HEK293 (cell line): ENCODE data around the gene FZD7.

Experiments
- CTCF ChIA-PET: fragments of 350-600 bp; formaldehyde crosslinking; extraction: SDS; loops from one replicate; lab custom pipeline; 2021; ENCODE audit warnings: antibody characterized with exemption; lab: Yijun Ruan, JAX
- POLR2A ChIA-PET: fragments of 300-600 bp; formaldehyde crosslinking; extraction: SDS; loops from one replicate; lab custom pipeline; 2020; ENCODE audit warnings: antibody characterized with exemption, inconsistent platforms; lab: Yijun Ruan, JAX
- H3K27ac ChIP-seq: fragments of 200-500 bp; sonication (Bioruptor generic); 2 replicates; pipeline ENCODE4 v1.5.1; 2014; ENCODE audit warnings: low read depth, low read length, control low read depth, inconsistent platforms; ENCODE audit errors: extremely low read depth
- H3K36me3 ChIP-seq, 2 experiments: fragments of 200-500 bp in 1 of 2; sonication (Bioruptor generic) in 1 of 2; 1 replicate in 1 of 2; 2 replicates in 1 of 2; pipeline ENCODE4 v1.5.1; 2014 to 2017; ENCODE audit warnings: inconsistent platforms in 2 of 2, low read length in 2 of 2; ENCODE audit not compliant: control insufficient read depth in 2 of 2, insufficient read depth in 1 of 2
- H3K4me1 ChIP-seq: fragments of 200-500 bp; sonication (Bioruptor generic); 2 replicates; pipeline ENCODE4 v1.5.1; 2014; ENCODE audit warnings: mild to moderate bottlenecking, low read length, inconsistent platforms; ENCODE audit not compliant: control insufficient read depth, insufficient read depth
- H3K4me3 ChIP-seq: 2 replicates; pipeline ENCODE4 v1.5.1; 2011; ENCODE audit warnings: low read depth, mild to moderate bottlenecking, control low read depth, low read length, moderate library complexity
- H3K9me3 ChIP-seq: fragments of 200-500 bp; sonication (Bioruptor generic); 2 replicates; pipeline ENCODE4 v1.5.1; 2014; ENCODE audit warnings: low read depth, low read length, inconsistent platforms; ENCODE audit not compliant: control insufficient read depth, insufficient read depth
- HOXC10 ChIP-seq: sonication (generic); formaldehyde crosslinking; IDR thresholded peaks from 2 replicates; pipeline ENCODE4 v1.8.1; 2023; ENCODE audit warnings: mild to moderate bottlenecking, missing genetic modification reagents
- KLF10 ChIP-seq: fragments of 450-650 bp; IDR thresholded peaks from 2 replicates; pipeline ENCODE4 v1.5.1; 2018; ENCODE audit warnings: missing biosample characterization, mild to moderate bottlenecking, missing genetic modification characterization
- KLF16 ChIP-seq: fragments of 450-650 bp; formaldehyde crosslinking; IDR thresholded peaks from 2 replicates; pipeline ENCODE4 v1.5.1; 2017; ENCODE audit warnings: missing biosample characterization, missing genetic modification characterization
- KLF9 ChIP-seq: fragments of 450-650 bp; formaldehyde crosslinking; IDR thresholded peaks from 2 replicates; pipeline ENCODE4 v1.5.1; 2016; ENCODE audit warnings: missing biosample characterization, missing genetic modification characterization, low read depth
- OSR2 ChIP-seq: fragments of 450-650 bp; formaldehyde crosslinking; IDR thresholded peaks from 2 replicates; pipeline ENCODE4 v1.5.1; 2016; ENCODE audit warnings: missing biosample characterization, missing genetic modification characterization
- OVOL3 ChIP-seq: fragments of 450-650 bp; formaldehyde crosslinking; IDR thresholded peaks from 2 replicates; pipeline ENCODE4 v1.5.1; 2016; ENCODE audit warnings: missing biosample characterization, missing genetic modification characterization
- PRDM6 ChIP-seq: fragments of 450-650 bp; formaldehyde crosslinking; IDR thresholded peaks from 2 replicates; pipeline ENCODE4 v1.5.1; 2017; ENCODE audit warnings: missing biosample characterization, missing genetic modification characterization
- SETDB1 ChIP-seq: IDR thresholded peaks from one replicate; pipeline ENCODE4 v1.6.1; 2017; ENCODE audit warnings: mild to moderate bottlenecking, low read length, moderate library complexity, mixed read lengths; ENCODE audit not compliant: insufficient read length
- TCF7L2 ChIP-seq: IDR thresholded peaks from 2 replicates; pipeline ENCODE4 v1.6.1; 2011; ENCODE audit warnings: low read depth, mild to moderate bottlenecking, inconsistent platforms, low read length, moderate library complexity, borderline replicate concordance
- YY2 ChIP-seq: fragments of 450-650 bp; formaldehyde crosslinking; IDR thresholded peaks from 2 replicates; pipeline ENCODE4 v1.5.1; 2016; ENCODE audit warnings: missing biosample characterization, missing genetic modification characterization
- ZBTB20 ChIP-seq: fragments of 450-650 bp; formaldehyde crosslinking; IDR thresholded peaks from 2 replicates; pipeline ENCODE4 v1.5.1; 2016; ENCODE audit warnings: missing biosample characterization, missing genetic modification characterization
- ZBTB7A ChIP-seq: fragments of 450-650 bp; formaldehyde crosslinking; IDR thresholded peaks from 2 replicates; pipeline ENCODE4 v1.5.1; 2016; ENCODE audit warnings: low read depth, missing biosample characterization, missing genetic modification characterization
- ZNF10 ChIP-seq: fragments of 450-650 bp; formaldehyde crosslinking; IDR thresholded peaks from 2 replicates; pipeline ENCODE4 v1.5.1; 2017; ENCODE audit warnings: missing biosample characterization, missing genetic modification characterization
- ZNF146 ChIP-seq: fragments of 450-650 bp; formaldehyde crosslinking; IDR thresholded peaks from 2 replicates; pipeline ENCODE4 v1.5.1; 2016; ENCODE audit warnings: missing biosample characterization, missing genetic modification characterization
- ZNF174 ChIP-seq: fragments of 450-650 bp; formaldehyde crosslinking; IDR thresholded peaks from 2 replicates; pipeline ENCODE4 v1.5.0; 2017; ENCODE audit warnings: missing biosample characterization, mild to moderate bottlenecking, missing genetic modification characterization
- ZNF24 ChIP-seq: fragments of 450-650 bp; formaldehyde crosslinking; IDR thresholded peaks from 2 replicates; pipeline ENCODE4 v1.5.1; 2016; ENCODE audit warnings: missing biosample characterization, missing genetic modification characterization
- ZNF274 ChIP-seq, 2 experiments: fragments of 200-500 bp in 1 of 2; fragments of 450-650 bp in 1 of 2; sonication (Bioruptor generic) in 1 of 2; formaldehyde crosslinking in 1 of 2; IDR thresholded peaks; 2 replicates each; pipeline versions ENCODE4 v1.5.1 to v1.6.1; 2014 to 2016; ENCODE audit warnings: borderline replicate concordance in 1 of 2, inconsistent platforms in 1 of 2, low read length in 1 of 2, missing biosample characterization in 1 of 2, missing genetic modification characterization in 1 of 2
- ZNF335 ChIP-seq: fragments of 450-650 bp; formaldehyde crosslinking; conservative IDR thresholded peaks from 2 replicates; pipeline ENCODE4 v1.5.1; 2016; ENCODE audit warnings: missing biosample characterization, missing genetic modification characterization
- ZNF362 ChIP-seq: fragments of 450-650 bp; formaldehyde crosslinking; IDR thresholded peaks from 2 replicates; pipeline ENCODE4 v1.5.1; 2016; ENCODE audit warnings: missing biosample characterization, missing genetic modification characterization
- ZNF426 ChIP-seq: fragments of 450-650 bp; formaldehyde crosslinking; IDR thresholded peaks from 2 replicates; pipeline ENCODE4 v1.5.1; 2017; ENCODE audit warnings: missing biosample characterization, missing genetic modification characterization, mild to moderate bottlenecking, inconsistent platforms, moderate library complexity
- ZNF518A ChIP-seq: fragments of 450-650 bp; formaldehyde crosslinking; conservative IDR thresholded peaks from 2 replicates; pipeline ENCODE4 v1.5.1; 2016; ENCODE audit warnings: low read depth, missing biosample characterization, missing genetic modification characterization
- ZNF521 ChIP-seq: fragments of 450-650 bp; formaldehyde crosslinking; IDR thresholded peaks from 2 replicates; pipeline ENCODE4 v1.5.1; 2017; ENCODE audit warnings: missing biosample characterization, mild to moderate bottlenecking, missing genetic modification characterization
- ZNF549 ChIP-seq: fragments of 450-650 bp; IDR thresholded peaks from 2 replicates; pipeline ENCODE4 v1.5.1; 2018; ENCODE audit warnings: missing biosample characterization, missing genetic modification characterization, mild to moderate bottlenecking, inconsistent platforms, moderate library complexity
- ZNF555 ChIP-seq: fragments of 450-650 bp; formaldehyde crosslinking; conservative IDR thresholded peaks from 2 replicates; pipeline ENCODE4 v1.5.1; 2017; ENCODE audit warnings: missing biosample characterization, mild to moderate bottlenecking, missing genetic modification characterization, inconsistent platforms
- ZNF658 ChIP-seq: fragments of 450-650 bp; formaldehyde crosslinking; IDR thresholded peaks from 2 replicates; pipeline ENCODE4; 2016; ENCODE audit warnings: missing biosample characterization, missing genetic modification characterization
- ZNF660 ChIP-seq: fragments of 450-650 bp; IDR thresholded peaks from 2 replicates; pipeline ENCODE4 v1.5.1; 2018; ENCODE audit warnings: missing biosample characterization, mild to moderate bottlenecking, missing genetic modification characterization
- ZNF776 ChIP-seq: fragments of 450-650 bp; formaldehyde crosslinking; IDR thresholded peaks from 2 replicates; pipeline ENCODE4 v1.5.0; 2017; ENCODE audit warnings: missing biosample characterization, missing genetic modification characterization, borderline replicate concordance
- ZNF837 ChIP-seq: fragments of 450-650 bp; formaldehyde crosslinking; IDR thresholded peaks from 2 replicates; pipeline ENCODE4 v1.5.1; 2016; ENCODE audit warnings: missing biosample characterization, missing genetic modification characterization

Gene FZD7

GRCh38 chr2:202023904-202024266 lies 9.8 kb upstream of the FZD7 start:
- no peak for TF ChIP-seq ZNF521 (tag by site-specific recombination)
- TF ChIP-seq OSR2 (tag by site-specific recombination) = no peak
- TF ChIP-seq ZBTB20 = no peak
- no peak for TF ChIP-seq SETDB1
- no peak for TF ChIP-seq ZNF658 (tag by site-specific recombination)
- no peak for TF ChIP-seq ZNF274 (IDR thresholded peaks at IDR 0.05; ENCODE audit: low read length)
- no peak for TF ChIP-seq ZNF274 (tag by site-specific recombination; IDR thresholded peaks at IDR 0.05; ENCODE audit: borderline replicate concordance)
- TF ChIP-seq PRDM6 = no peak
- no peak for TF ChIP-seq ZNF837
- TF ChIP-seq KLF9 = no peak
- TF ChIP-seq ZNF362 = no peak
- no peak for TF ChIP-seq HOXC10 (CRISPR knock-in tag)
- no peak for TF ChIP-seq TCF7L2
- TF ChIP-seq ZNF335 (tag by site-specific recombination) = no peak
- Histone ChIP-seq H3K27ac (no peak overlapping the region), H3K4me3 (no peak overlapping the region), H3K4me1 (no peaks in the 10 kb centered on the region), H3K9me3 (no peaks in the 10 kb centered on the region), H3K36me3 (no peaks in the 10 kb centered on the region)
- CTCF ChIA-PET = interaction anchor here (1.1 kb wide), 1 partner anchor 163 kb away, joined by 3 read pairs; no protein-coding TSS in a partner anchor
- POLR2A ChIA-PET = interaction anchor here (0.7 kb wide), 1 partner anchor 10 kb away, joined by 4 read pairs; no protein-coding TSS in a partner anchor

GRCh38 chr2:202024871-202025270 lies 8.8 kb upstream of the FZD7 start:
- Histone ChIP-seq H3K9me3 (no peaks in the 10 kb centered on the region), H3K4me3 (no peak overlapping the region), H3K36me3 (no peaks in the 10 kb centered on the region), H3K4me1 (no peaks in the 10 kb centered on the region), H3K27ac (no peak overlapping the region)
- TF ChIP-seq YY2 (tag by site-specific recombination) = no peak
- no peak for TF ChIP-seq ZNF776 (tag by site-specific recombination)
- no peak for TF ChIP-seq ZNF10
- no peak for TF ChIP-seq ZNF426
- TF ChIP-seq ZNF24 (tag by site-specific recombination) = no peak
- TF ChIP-seq ZBTB7A (tag by site-specific recombination) = no peak
- no peak for TF ChIP-seq ZNF174
- no peak for TF ChIP-seq ZNF549 (tag by site-specific recombination)
- no peak for TF ChIP-seq KLF16 (tag by site-specific recombination)
- TF ChIP-seq ZNF660 (tag by site-specific recombination) = no peak
- no peak for TF ChIP-seq OVOL3 (tag by site-specific recombination)
- no peak for TF ChIP-seq KLF10 (tag by site-specific recombination)
- TF ChIP-seq ZNF518A (tag by site-specific recombination) = no peak
- TF ChIP-seq ZNF555 (tag by site-specific recombination) = no peak
- TF ChIP-seq ZNF146 (tag by site-specific recombination) = no peak
- CTCF ChIA-PET = interaction anchor here (1.1 kb wide), 1 partner anchor 164 kb away, joined by 3 read pairs; no protein-coding TSS in a partner anchor
- POLR2A ChIA-PET = no interaction called here
